DMS114 treated with DMSO at 0.1 percent for 48 hours (cell line): Measurements from ENCODE around the gene TMEM69.
"Not testable (repeated sequence)": the region's sequence is repeated elsewhere in the genome, so short reads cannot be mapped to it uniquely, and the experiment has no call there.

ENCODE experiments used
- DNase-seq: peaks from one replicate; lab custom pipeline; 2025; ENCODE audit not compliant: unreplicated experiment; lab: John Stamatoyannopoulos, UW

Gene TMEM69

DNA sequence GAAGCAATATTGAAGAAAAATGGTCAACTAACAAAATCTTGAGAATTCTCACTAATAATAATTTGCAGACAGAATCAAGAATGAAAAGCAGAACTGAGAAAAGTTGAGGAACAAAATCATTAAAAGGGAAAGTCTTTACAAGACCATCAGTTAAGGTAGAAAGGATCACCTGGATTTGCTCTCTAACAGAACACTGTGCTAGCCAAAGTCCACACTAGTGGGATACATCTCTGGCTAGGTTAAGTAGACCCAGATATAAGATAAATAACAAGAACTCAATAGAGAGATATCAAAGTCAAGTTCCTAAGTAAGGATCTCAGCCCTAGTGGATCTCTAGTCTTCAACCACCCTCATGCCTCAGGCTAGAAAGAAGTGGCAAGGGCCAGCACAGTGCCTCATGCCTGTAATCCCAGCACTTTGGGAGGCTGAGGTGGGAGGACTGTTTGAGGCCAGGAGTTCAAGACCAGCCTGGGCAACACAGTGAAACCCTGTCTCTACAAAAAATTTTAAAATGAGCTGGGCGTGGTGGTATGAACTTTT is 42.9 kb downstream of the TMEM69 start:
- DNase-seq, result no peak

- DNase-seq, result no peak
Measured at GRCh38 chr1:45739137-45739536, 51.2 kb downstream of the TMEM69 start.

DNA sequence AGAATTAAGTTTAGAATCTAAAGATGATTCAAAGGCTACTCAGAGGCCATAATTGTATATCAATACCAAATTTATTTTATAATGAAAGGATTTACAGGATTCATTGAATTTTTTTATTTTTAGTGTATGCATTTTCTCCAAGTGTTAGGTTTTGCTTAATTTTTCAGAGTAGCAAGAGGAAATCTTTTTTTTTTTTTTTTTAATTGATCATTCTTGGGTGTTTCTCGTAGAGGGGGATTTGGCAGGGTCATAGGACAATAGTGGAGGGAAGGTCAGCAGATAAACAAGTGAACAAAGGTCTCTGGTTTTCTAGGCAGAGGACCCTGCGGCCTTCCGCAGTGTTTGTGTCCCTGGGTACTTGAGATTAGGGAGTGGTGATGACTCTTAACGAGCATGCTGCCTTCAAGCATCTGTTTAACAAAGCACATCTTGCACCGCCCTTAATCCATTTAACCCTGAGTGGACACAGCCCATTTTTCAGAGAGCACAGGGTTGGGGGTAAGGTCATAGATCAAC is 51.7 kb downstream of the TMEM69 start:
- DNase-seq, result not testable (repeated sequence)
